Activated CD8-positive, alpha-beta memory T cell treated with anti-CD3 and anti-CD28 coated beads, Interleukin-2, amount 50 U/mL, for 4 hours (primary cell): ENCODE measurements around the gene PRKD1.

Source experiments
- DNase-seq: peaks from one replicate; pipeline ENCODE4 v3.0.0-alpha.2; 2020

The PRKD1 gene

DNA sequence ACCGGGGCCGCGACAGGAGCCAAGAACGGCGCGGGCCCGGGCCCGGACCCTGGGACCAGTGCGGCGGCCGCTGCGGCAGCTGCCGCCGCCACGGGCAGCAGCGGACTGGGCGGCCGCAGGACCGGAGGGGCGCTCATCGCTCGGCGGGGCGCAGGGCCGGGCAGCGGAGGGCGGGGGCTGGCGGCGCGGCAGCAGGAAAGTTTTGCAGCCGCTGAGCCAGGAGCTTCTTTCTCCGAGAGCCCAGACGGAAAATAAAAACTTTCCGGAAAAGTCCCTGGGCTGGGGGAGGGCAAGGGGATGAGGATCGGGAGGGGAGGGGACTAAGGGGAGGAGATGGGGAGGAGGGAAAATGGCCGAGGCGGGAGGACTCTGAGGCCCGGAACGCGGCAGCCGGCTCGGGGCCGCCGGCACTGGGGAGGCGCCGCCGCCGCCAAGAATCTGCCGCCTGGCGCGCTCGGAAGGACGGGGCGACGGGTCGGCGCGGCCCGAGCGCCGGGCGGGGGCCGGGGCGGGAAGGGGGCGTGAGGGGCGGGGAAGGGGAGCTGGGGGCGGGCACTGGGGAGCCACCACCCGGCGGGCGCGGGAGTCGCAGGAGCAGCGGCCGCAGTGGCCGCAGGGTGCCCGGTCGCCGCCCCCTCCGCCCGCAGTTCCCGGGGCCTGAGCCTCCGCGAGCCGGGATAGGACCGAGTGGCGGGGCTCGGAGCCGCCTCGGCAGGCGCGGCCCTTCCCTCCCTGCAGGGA is at the start of gene PRKD1:
Gene PRKD1 (minus strand): TSS at position 472 of the 741 bp plus-strand sequence.
- DNase-seq = no peak

DNA sequence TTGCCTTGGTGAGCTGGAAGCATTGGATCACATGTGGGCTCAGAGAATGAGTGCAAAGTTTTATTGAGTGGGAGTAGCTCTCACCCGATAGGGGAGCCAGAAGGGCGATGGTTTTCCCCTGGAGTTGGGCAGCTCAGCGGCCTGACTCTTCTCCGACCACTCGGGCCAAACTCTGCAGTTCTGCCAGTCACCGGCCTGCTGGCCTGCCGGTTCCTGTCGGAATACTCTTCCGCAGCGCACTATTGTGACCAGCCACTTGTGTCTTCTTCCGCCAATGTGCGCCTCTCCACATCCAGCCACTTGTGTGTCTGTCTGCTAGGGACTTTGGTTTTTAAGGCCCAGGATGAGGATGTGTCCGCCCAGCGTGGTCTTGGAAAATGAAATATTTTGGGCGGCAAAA is 43.5 kb upstream of the PRKD1 start:
- DNase-seq = no peak

DNA sequence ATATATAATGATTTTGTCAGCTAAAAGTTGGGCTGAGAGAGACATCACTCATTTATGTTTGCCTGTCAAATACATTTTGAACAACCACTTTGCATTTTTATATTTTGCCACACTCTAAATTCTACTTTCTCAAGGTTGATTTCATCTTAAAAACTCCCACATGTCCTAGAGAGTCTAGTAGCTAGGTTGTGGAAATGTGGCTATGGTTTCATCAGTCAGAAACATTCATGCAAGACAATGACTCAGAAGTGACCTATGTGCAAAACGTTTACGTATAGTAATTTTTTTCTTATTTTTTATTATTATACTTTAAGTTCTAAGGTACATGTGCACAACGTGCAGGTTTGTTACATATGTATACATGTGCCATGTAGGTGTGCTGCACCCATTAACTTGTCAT is 27.4 kb upstream of the PRKD1 start:
- DNase-seq = no peak

DNA sequence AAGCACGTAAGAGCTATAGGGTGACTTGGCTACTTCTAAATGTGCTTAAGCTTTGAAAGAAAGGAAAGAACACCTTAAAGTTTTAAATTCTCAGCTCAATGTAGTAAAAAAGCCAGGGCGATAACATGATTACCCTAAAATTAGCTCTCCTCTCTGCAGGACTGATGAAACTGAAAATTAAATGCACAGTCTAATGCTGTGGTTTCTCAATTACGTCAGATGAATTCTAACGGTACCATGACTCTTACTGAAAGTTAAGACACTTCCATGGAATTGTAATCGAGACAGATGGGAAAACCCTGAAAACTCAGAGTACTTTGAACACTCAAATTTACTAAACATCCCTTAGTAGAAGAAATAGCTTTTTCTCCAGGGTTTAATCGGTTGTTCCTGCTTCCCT is 25.9 kb upstream of the PRKD1 start:
- no peak for DNase-seq

- DNase-seq = no peak
Observed at GRCh38 chr14:29944091-29944490, 16.4 kb upstream of the PRKD1 start.

GRCh38 chr14:29941401-29941800 is 13.8 kb upstream of the PRKD1 start:
- DNase-seq = no peak

GRCh38 chr14:29940482-29940881 is 12.8 kb upstream of the PRKD1 start:
- DNase-seq = no peak

- no peak for DNase-seq
Observed at GRCh38 chr14:29937116-29937515, 9.5 kb upstream of the PRKD1 start.

DNA sequence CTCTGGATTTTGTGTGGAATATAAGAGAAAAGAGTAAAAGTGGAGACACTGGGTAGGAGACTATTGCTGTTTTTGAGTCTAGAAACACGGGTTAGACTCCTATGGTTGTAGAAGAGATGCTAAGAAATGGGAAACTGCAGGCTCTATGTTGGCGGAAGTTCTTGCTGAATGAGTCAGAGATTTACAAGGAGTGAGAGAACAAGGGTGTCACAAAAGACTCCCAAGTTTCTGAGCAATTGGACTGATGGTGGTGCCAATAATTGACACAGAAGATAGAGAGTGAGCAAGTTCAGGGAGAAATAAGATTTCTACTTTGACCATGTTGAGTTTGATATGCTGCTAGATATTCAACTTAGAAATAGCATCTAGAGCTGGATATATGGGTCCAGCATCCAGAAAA is 2.6 kb upstream of the PRKD1 start:
- DNase-seq = no peak

- DNase-seq = no peak
Observed at GRCh38 chr14:29928117-29928640, 532 bp upstream of the PRKD1 start.

DNA sequence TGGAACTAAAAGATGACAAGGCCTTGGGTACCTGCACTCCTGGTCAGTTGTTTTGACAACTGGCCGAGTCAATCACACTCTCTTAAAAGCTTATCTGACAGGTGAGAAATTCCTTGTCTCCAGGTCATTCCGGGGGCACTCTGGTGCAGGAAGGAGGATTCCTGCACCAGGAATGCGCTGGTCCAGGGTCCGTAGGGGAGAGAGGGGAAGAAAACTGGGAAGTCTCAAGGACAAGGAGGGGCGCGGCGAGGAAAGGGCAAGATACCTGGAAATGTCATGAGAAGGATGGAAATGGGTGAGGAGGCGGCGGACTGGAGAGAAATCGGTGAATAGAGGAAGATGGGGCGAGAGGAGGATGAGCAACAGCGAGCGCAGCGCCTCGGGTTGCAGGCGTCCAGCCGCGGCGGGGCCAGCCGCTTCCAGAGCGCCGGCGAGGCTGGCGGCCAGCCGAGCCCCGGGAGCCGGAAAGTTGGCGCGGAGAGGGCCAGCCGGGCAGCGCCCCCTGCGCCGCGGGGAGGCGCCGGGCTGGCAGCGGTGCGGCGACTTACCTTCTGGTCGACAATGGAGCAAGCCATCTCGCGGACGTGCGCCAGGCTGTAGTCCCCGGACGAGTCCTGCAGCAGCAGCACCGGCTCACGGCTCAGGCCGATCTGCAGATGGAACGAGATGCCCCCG is 809 bp downstream of the PRKD1 start:
- DNase-seq = no peak

DNA sequence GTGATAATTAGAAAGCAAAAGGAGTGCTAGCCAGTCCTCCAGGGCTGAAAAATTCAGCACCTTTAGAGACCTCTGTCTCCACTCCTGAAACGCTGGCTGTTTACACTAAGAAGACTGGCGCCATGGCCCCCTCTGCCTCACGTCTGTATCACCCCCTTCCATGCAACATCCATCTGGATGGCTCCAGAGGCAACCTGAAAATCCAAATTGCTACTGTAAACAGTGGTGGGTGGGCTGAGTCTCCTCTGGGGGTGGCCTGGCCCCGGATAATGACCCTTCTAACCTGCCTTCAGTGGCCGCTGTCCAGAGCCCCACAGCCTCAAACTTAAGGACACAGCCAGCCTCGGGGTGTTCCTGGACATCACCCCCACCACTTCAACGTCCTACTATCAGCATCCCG is 1.4 kb downstream of the PRKD1 start:
- DNase-seq = no peak

DNA sequence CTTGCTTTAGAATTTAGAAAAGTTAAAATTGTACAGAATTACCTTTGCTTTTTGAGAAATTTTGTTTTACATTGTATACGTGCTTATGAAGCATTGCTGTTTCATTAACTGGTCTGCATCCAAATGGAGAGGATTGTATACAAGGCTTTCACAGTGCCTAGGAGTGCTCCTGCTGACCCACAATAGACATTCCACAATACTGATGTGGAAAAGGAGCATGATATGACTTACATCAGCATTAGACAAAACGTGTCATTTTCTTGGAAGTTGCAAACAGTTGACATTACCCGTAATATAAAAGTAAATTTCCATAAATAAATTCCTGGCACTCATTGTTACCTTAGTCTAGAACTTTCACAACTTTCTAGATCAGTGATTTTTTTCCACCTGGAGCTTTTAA is 1.9 kb downstream of the PRKD1 start:
- no peak for DNase-seq

- no peak for DNase-seq
Observed at GRCh38 chr14:29925101-29925722, 2.4 kb downstream of the PRKD1 start.

- no peak for DNase-seq
Observed at GRCh38 chr14:29919845-29920244, 7.8 kb downstream of the PRKD1 start.

GRCh38 chr14:29918981-29919380 is 8.7 kb downstream of the PRKD1 start:
- no peak for DNase-seq

DNA sequence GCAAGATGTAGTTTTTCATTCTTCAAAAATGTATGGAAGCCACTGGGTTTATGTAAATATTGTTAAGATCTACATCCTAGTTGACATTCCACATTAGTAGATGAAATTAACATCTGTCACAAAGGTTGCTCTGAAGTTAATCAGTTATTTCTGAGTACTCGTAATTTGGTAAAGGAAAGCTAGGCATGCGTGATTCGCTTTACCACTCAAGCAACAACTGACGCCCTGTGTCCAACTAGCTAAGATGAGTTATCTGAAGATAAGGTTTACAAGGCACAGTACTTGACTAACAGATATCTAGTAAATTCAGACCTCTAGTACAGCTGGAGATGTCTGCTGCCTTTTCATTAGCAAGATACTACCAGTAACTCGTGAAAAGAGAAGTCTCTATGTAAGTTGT is 14.1 kb downstream of the PRKD1 start:
- DNase-seq = no peak

DNA sequence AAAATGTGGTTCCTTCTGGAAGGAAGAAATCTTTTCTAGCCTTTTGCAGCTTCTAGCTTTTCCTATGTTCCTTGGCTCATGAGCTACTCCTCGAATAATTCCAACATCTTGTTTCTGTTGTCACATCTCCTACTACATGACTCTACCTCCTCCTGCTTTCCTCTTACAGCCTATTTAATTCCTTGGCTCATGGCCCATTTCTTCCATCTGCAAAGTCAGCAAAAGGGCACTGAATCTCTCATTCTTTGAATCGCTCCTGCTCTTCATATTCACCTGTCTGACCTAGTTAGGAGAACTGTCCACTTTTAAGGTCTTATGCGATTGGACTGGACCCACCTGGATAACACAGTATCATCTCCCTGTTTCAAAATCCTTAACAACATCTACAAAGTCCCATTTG is 15.8 kb downstream of the PRKD1 start:
- no peak for DNase-seq

GRCh38 chr14:29908652-29909577 is 18.7 kb downstream of the PRKD1 start:
- no peak for DNase-seq

DNA sequence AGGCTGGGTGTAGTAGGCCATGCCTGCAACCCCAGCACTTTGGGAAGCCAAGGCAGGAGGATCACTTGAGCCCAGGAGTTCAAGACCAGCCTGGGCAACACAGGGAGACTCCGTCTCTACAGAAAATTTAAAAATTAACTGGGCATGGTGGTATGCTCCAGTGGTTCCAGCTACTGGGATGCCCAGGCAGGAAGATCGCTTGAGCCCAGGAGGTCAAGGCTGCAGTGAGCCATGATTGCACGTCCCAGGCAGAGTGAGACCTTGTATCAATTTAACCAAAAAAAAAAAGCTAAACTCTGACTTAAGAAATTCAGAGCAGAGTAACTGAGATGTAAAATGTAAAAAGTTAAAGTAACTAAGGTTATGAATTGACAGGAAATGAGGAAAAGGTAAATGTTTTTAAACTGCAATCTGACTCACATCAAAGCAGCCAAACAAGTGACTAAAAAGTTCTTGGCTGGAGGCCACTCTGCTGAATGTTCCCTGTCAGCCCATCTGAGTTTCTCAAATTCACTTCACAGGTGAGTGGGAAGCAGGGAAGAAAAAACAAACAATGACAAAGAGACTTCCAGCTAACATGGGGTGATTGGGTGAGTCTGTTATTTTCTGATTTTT is 21.3 kb downstream of the PRKD1 start:
- no peak for DNase-seq

DNA sequence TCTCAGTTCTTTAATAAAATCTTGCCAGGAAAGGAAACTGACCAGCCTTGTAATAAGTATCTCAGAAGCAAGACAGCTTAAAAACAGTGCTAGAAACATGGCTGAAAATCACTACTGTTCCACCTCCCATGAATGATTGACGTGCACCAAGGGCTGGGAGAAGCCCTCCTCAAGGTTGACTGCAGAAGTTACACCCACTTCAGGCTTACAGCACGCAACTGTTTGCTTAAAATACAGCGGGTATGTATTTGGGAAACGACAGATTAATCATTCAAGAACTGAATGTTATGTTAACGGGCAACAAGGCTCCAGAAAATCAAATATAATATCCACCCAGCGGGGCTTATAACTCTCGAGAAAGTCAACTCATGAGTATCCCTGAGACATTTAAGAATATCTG is 22.1 kb downstream of the PRKD1 start:
- no peak for DNase-seq

DNA sequence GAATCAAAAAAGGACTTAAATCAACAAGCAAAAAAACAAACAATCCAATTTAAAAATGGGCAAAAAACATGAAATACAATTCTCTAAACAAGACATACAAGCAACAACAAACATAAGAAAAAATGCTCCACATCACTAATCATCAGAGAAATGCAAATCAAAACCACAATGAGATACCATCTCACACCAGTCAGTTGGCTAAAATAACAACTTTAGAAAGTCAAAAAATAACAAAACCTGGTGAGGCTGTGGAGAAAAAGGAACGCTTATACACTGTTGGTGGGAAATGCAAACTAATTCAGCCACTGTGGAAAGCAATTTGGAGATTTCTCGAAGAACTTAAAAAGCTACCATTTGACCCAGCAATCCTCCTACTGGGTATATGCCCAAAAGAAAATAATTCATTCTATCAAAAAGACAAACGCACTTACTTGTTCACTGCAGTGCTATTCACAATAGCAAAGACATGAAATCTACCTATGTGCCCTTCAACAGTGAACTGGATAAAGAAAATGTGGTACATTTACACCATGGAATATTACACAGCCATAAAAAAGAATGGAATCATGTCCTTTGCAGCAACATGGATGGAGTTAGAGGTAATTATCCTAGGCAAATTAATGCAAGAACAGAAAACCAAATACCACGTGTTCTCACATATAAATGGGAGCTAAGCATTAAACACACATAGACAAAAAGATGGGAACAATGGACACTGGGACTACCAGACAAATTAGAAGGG is 26.9 kb downstream of the PRKD1 start:
- no peak for DNase-seq
